HUES6 (cell line): ENCODE measurements around the gene NOM1.

Experiments
- H3K27ac ChIP-seq: 2 replicates; pipeline ENCODE4 v1.7.0; 2013; ENCODE audit warnings: low read depth, mild to moderate bottlenecking, low read length, inconsistent platforms
- H3K27me3 ChIP-seq: 2 replicates; pipeline ENCODE4 v1.6.1; 2013; ENCODE audit warnings: low read length; ENCODE audit not compliant: control insufficient read depth, insufficient read depth
- H3K36me3 ChIP-seq: 2 replicates; pipeline ENCODE4 v1.6.1; 2013; ENCODE audit warnings: low read length; ENCODE audit not compliant: control insufficient read depth, insufficient read depth
- H3K4me1 ChIP-seq: 2 replicates; pipeline ENCODE4 v1.6.1; 2013; ENCODE audit warnings: low read length; ENCODE audit not compliant: control insufficient read depth, insufficient read depth
- H3K4me3 ChIP-seq: 2 replicates; pipeline ENCODE4 v1.5.1; 2013; ENCODE audit warnings: low read depth, low read length
- H3K9ac ChIP-seq: one replicate; pipeline ENCODE4 v1.6.1; 2013; ENCODE audit warnings: mild to moderate bottlenecking, low read length
- H3K9me3 ChIP-seq: 2 replicates; pipeline ENCODE4 v1.6.1; 2013; ENCODE audit warnings: low read depth, low read length; ENCODE audit not compliant: control insufficient read depth, insufficient read depth

NOM1 gene

DNA sequence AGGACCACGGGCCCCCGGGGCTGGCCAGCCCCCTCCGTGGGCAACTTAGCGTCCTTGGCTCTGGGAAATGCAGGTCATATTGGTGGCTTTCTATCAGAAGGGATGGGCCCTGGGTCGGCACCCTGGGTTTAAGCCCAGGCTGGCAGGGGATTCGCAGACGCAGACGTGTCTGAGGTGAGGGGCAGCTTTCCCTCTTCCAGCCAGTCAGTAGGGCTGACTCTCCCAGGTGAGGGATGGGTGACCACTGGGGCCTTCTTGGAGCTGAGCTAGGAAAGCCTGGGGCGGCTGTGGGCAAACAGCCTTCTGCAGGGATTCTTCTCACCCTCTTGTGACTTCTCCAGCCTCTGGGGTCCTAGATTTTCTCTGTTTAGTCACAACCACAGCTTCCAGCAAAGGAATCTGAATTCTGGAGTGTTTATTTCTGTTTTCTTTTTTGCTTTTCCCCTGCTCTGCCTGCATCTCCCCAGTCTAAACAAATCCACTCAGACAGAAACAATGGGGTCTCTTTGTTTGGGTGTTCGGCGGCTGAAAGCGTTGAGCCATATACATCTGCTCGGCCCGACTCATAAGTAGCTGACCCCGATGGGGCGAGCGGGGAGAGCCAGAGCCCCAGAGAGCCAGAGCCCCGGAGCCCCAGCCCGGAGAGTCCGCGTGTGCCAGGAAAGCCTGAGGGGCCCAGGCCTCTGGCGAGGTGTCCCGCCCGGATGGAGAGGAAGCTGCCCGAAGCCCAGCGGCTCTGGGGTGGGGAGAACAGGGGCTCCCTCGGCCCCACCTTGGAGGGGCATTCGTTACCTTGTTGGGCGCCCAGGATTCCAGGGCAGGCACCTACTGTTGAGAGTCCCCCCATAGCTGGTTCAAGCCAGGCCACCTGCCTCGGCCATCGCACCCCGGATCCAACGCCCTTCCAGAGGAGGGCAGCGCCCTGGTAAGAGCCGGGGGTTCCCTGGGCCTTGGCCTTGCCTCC lies 59.0 kb downstream of the NOM1 start:
- no peak overlapping the region for H3K9ac ChIP-seq
- H3K36me3 ChIP-seq, result no peaks in the 10 kb centered on the region
- H3K9me3 ChIP-seq, result no peaks in the 10 kb centered on the region
- peaks cover 25% of the 10 kb centered on the region for H3K4me1 ChIP-seq
- peaks cover 97% of the 10 kb centered on the region for H3K27me3 ChIP-seq
- no peak overlapping the region for H3K27ac ChIP-seq
- peak overlapping the region; percentile 28; the same call in 1 of the 2 replicates for H3K4me3 ChIP-seq

DNA sequence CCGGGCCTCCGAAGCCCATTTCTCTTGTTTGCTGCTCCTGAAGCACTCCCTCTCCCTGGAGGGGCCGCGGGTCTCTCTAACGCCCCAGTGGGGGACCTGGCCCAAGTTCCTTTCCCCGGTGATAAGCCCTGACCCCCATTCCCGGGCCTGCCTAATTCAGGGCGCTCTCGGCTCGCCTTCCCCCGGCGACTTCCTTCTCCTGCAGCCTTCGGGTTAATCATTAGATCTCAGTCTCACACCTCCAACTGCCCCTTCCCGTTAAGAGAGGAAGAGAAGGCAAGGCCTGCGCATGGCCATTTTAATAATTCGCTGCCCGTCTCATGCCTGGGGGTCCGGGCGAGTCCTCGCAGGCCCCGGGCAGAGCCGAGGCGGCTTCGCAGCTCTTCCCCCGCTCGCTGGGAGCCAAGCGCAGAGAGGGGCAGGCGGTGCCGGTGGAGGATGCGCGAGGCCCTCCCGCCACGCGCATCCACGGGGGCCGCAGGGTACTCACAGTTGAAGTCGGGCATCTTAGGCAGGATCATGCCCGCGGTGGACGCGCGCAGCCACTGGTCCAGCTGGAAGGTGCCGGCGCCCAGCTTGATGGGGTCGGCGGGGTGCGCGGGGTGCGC lies 59.8 kb downstream of the NOM1 start:
- H3K9ac ChIP-seq, result no peak overlapping the region
- H3K27me3 ChIP-seq, result peaks cover 97% of the 10 kb centered on the region
- peaks cover 30% of the 10 kb centered on the region for H3K4me1 ChIP-seq
- H3K27ac ChIP-seq, result no peak overlapping the region
- no peaks in the 10 kb centered on the region for H3K36me3 ChIP-seq
- peak overlapping the region; percentile 28; the same call in 1 of the 2 replicates for H3K4me3 ChIP-seq
- no peaks in the 10 kb centered on the region for H3K9me3 ChIP-seq

DNA sequence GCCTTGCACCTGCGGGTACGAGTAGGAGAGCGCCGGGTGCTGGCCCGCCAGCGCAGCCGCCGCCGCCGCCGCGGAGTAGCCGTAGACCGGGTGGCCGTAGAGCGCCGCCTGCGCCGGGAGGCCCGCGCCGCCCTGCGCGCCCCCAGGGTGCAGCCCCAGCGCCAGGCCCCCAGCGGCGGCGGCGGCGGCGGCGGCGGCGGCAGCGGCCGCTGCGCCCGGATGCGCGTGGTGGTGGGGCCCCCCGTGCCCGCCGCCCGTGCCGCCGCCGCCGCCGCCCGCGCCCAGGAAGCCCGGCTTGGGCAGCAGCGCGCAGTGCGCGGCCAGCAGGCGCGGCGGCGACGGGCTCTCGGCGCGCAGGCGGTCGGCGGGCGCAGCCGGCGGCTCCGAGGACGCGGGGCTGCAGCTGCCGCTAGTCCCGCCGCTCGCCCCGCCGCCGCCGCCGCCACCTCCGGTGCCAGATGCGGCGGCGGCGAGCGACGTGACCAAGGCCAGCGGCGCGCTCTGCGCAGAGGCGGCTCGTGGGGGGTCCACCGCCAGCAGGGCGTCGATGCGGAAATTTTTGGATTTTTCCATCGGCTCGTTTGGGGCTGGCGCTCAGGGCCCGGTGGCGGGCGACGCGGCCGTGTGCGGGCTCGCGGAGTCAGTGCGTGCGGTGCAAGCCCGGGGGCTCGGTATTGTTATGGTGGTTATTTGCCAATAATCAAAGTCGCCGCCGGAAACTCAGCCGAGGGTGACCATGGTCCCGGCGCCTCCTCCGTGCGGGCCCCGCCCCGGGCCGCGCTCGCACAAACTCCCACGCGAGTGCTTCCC lies 60.5 kb downstream of the NOM1 start:
- Histone ChIP-seq H3K9ac (no peak overlapping the region), H3K4me3 (peak overlapping the region; percentile 77), H3K27me3 (peaks cover 97% of the 10 kb centered on the region), H3K4me1 (peaks cover 34% of the 10 kb centered on the region), H3K27ac (no peak overlapping the region), H3K9me3 (no peaks in the 10 kb centered on the region), H3K36me3 (no peaks in the 10 kb centered on the region)

DNA sequence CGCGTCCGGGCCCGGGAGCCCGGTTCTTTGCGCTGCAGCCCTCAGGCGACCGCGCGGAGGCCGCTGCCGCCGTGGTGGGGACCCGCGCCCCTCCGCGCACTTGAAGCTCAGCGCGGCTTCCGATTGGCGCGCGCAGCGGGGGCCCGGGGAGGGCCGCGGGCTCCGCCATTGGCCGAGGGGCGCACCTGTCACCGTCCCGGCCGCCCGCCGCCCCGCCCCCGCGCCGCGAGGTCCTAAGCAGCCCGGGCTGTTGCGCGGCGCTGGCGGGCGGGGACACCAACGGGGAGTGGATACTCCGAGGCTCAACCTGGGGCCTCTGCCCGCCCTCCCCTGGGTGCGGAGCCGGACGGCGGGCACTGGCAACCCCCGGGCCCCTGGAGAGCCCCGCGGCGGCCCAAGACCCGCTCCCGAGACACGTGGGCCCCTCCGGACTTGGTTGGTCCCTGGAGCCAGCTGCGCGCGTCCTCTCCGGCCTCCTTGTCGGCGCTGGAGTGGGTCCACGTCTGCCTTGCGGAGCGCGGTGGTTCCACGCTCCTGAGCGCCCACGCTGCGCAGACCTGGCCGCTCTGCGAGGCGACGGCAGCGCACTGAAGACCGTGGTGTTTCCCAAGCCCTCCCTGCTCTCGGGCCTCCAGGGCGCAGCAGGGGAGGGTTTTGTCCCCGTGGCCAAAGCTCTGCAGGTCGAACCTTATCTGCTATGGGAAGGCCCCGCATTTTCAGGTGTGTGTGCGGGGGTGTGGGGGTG lies 61.2 kb downstream of the NOM1 start, which contains the start of gene MNX1:
Gene MNX1 (minus strand): TSS at position 76 of the 745 bp plus-strand sequence. CDS start 313 bp downstream, outside the sequence.
- Histone ChIP-seq H3K27me3 (peaks cover 97% of the 10 kb centered on the region), H3K27ac (no peak within 1 kb of the TSS), H3K9me3 (no peaks in the 10 kb centered on the region), H3K36me3 (no peaks in the 10 kb centered on the region), H3K9ac (peak within 1 kb of the TSS; percentile 9), H3K4me3 (peak within 1 kb of the TSS; percentile 77), H3K4me1 (peaks cover 40% of the 10 kb centered on the region)

DNA sequence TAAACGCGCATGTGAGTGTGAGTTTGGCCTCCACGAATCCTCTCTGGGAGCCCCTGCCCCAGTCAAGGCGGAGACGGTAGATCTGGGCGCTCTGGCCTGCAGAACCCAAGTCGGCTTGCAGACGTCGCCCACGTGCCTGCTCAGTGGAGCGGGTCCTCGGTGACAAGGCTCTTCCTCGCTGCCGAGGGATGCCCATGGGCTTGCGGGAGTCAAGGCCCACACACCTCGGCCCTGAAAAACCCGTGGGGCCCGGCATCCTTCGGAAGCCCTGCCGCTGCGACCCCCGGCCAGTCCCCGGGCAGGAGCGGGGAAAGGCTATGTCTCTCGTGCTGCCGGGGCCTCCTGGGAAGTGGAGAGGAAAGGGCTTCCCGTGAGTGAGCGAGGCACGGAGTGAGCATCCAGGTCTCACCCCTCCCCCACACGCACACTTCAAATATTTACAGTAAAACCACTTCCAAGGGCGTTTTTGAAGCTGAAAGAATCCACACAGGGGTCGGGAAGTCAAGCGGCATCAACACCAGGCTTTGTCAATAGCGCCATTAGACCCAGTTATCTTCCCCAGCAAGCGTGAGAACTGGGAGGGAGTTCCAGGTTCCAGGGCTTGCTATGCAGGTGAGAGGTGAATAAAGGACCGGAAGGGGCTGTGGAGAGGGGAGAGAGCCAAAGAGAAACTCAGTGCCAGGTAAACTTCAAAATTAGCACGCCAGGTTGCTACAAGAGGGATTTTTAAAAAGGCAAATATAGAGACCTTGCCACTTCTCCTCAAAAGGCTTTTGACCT lies 62.0 kb downstream of the NOM1 start:
- Histone ChIP-seq H3K27me3 (peaks cover 97% of the 10 kb centered on the region), H3K27ac (no peak overlapping the region), H3K36me3 (no peaks in the 10 kb centered on the region), H3K9ac (peak overlapping the region; percentile 9), H3K9me3 (no peaks in the 10 kb centered on the region), H3K4me1 (peaks cover 42% of the 10 kb centered on the region), H3K4me3 (peak overlapping the region; percentile 77)

GRCh38 chr7:157012113-157012547 lies 62.6 kb downstream of the NOM1 start:
- no peak overlapping the region for H3K27ac ChIP-seq
- peaks cover 97% of the 10 kb centered on the region for H3K27me3 ChIP-seq
- peak overlapping the region; percentile 77; the same call in 1 of the 2 replicates for H3K4me3 ChIP-seq
- H3K4me1 ChIP-seq, result peaks cover 47% of the 10 kb centered on the region
- no peak overlapping the region for H3K9ac ChIP-seq
- no peaks in the 10 kb centered on the region for H3K9me3 ChIP-seq
- H3K36me3 ChIP-seq, result no peaks in the 10 kb centered on the region

- no peak overlapping the region for H3K9ac ChIP-seq
- H3K4me1 ChIP-seq, result peaks cover 54% of the 10 kb centered on the region
- no peak overlapping the region for H3K27ac ChIP-seq
These were observed 63.6 kb downstream of the NOM1 start for GRCh38 chr7:157013101-157013500.

GRCh38 chr7:157013602-157014549 lies 64.4 kb downstream of the NOM1 start:
- peaks cover 61% of the 10 kb centered on the region for H3K4me1 ChIP-seq
- H3K27me3 ChIP-seq, result peaks cover 97% of the 10 kb centered on the region
- no peak overlapping the region for H3K27ac ChIP-seq
- no peaks in the 10 kb centered on the region for H3K36me3 ChIP-seq
- H3K4me3 ChIP-seq, result no peak overlapping the region
- no peaks in the 10 kb centered on the region for H3K9me3 ChIP-seq
- H3K9ac ChIP-seq, result no peak overlapping the region

More at GRCh38 chr7:157013101-157013500, 63.6 kb downstream of the NOM1 start:
- Histone ChIP-seq H3K9me3 (no peaks in the 10 kb centered on the region), H3K36me3 (no peaks in the 10 kb centered on the region), H3K4me3 (no peak overlapping the region), H3K27me3 (peaks cover 97% of the 10 kb centered on the region)
